OCI-LY1 (cell line): ENCODE measurements around the gene IGF2BP1.

Source experiments
- EZH2 ChIP-seq: fragments of 200-600 bp; sonication (generic), shearing (Covaris generic); IDR thresholded peaks from 2 replicates; pipeline ENCODE4 v1.8.0; 2017; ENCODE audit warnings: borderline replicate concordance, mixed run types, mild to moderate bottlenecking, antibody characterized with exemption, low read length, moderate library complexity, mixed read lengths
- TF ChIP-seq, protein P1 (sequence below): fragments of 200-600 bp; sonication (generic), shearing (Covaris generic); IDR thresholded peaks from 2 replicates; pipeline ENCODE4 v1.5.1; 2017; ENCODE audit warnings: mild to moderate bottlenecking, antibody characterized with exemption, low read length, moderate library complexity, mixed read lengths

DNA sequence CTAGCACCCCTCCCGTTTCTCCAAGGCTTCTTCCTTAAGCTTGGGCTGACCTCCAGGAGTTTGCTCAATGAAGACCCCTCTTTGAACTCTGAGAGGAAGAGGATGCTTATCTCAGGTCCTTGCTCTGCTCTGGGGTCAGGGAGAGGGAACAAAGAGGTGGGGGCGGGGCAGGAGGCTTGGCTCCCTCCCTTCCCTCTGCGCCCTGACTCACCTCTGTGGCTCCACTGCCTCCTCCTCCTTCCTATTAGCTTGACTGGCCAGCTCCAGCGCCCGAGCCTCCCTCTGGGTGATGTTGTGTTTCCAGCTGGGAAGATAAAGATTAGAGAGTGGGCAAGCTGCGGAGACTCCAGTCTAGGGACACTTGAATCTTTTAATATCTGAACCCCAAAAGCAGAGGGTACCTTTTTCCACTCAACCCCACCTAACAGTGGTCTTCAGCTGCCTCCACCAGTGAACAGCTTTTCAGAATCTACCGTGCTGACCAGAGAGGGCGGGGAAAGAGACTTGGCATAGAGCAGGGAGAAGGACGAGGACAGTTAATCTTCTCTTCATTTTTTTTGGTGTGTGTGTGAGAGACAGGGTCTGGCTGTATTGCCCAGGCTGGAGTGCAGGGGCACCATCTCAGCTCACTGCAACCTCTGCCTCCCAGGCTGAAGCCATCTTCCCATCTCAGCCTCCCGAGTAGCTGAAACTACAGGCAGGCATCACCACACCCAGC, 35.5 kb upstream of the IGF2BP1 start:
- TF ChIP-seq, protein P1, sequence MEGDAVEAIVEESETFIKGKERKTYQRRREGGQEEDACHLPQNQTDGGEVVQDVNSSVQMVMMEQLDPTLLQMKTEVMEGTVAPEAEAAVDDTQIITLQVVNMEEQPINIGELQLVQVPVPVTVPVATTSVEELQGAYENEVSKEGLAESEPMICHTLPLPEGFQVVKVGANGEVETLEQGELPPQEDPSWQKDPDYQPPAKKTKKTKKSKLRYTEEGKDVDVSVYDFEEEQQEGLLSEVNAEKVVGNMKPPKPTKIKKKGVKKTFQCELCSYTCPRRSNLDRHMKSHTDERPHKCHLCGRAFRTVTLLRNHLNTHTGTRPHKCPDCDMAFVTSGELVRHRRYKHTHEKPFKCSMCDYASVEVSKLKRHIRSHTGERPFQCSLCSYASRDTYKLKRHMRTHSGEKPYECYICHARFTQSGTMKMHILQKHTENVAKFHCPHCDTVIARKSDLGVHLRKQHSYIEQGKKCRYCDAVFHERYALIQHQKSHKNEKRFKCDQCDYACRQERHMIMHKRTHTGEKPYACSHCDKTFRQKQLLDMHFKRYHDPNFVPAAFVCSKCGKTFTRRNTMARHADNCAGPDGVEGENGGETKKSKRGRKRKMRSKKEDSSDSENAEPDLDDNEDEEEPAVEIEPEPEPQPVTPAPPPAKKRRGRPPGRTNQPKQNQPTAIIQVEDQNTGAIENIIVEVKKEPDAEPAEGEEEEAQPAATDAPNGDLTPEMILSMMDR: no peak
- TF ChIP-seq EZH2: no peak
